GM19043 (cell line): ENCODE measurements around the gene PRG2.
"Not testable (repeated sequence)": the region's sequence is repeated elsewhere in the genome, so short reads cannot be mapped to it uniquely, and the experiment has no call there.

Experiments
- ATAC-seq: cut with Tn5 transposase; IDR thresholded peaks from one replicate; pipeline ENCODE4 v1.9.1; 2021; ENCODE audit warnings: low read depth; ENCODE audit not compliant: unreplicated experiment

PRG2 gene

GRCh38 chr11:57370251-57370650, 20.2 kb downstream of the PRG2 start:
- ATAC-seq: no peak

GRCh38 chr11:57368845-57369232, 21.6 kb downstream of the PRG2 start:
- no peak for ATAC-seq

GRCh38 chr11:57368106-57368844, 22.2 kb downstream of the PRG2 start:
- ATAC-seq: no peak

GRCh38 chr11:57364851-57365660, 25.4 kb downstream of the PRG2 start:
- no peak for ATAC-seq

GRCh38 chr11:57363131-57364080, 27.0 kb downstream of the PRG2 start:
- no peak for ATAC-seq

GRCh38 chr11:57361926-57362325, 28.5 kb downstream of the PRG2 start:
- no peak for ATAC-seq

GRCh38 chr11:57361420-57361819, 29.0 kb downstream of the PRG2 start:
- not testable (repeated sequence) for ATAC-seq

- ATAC-seq: no peak
Measured at GRCh38 chr11:57360991-57361390, 29.5 kb downstream of the PRG2 start.

- no peak for ATAC-seq
Measured at GRCh38 chr11:57359896-57360690, 30.4 kb downstream of the PRG2 start.

- ATAC-seq: no peak
Measured at GRCh38 chr11:57359396-57359795, 31.1 kb downstream of the PRG2 start.

GRCh38 chr11:57358991-57359390, 31.5 kb downstream of the PRG2 start:
- ATAC-seq: no peak

- ATAC-seq: no peak
Measured at GRCh38 chr11:57358543-57358961, 31.9 kb downstream of the PRG2 start.

- ATAC-seq: no peak
Measured at GRCh38 chr11:57357856-57358255, 32.6 kb downstream of the PRG2 start.

GRCh38 chr11:57357310-57357709, 33.1 kb downstream of the PRG2 start:
- ATAC-seq: no peak

GRCh38 chr11:57356268-57356667, 34.2 kb downstream of the PRG2 start:
- no peak for ATAC-seq

GRCh38 chr11:57354699-57355098, 35.8 kb downstream of the PRG2 start:
- ATAC-seq: no peak

- no peak for ATAC-seq
Measured at GRCh38 chr11:57353852-57354251, 36.6 kb downstream of the PRG2 start.

GRCh38 chr11:57353446-57353845, 37.0 kb downstream of the PRG2 start:
- ATAC-seq: no peak

- no peak for ATAC-seq
Measured at GRCh38 chr11:57353036-57353435, 37.4 kb downstream of the PRG2 start.
